A549 (cell line): ENCODE measurements around the gene UNC5B. TPM values are rescaled to one million over a fixed set of nuclear protein-coding genes. Genes with fewer than 3 reads are reported as not detected.

Experiments
- ATAC-seq, 2 experiments: fragments of 200-7000 bp in 1 of 2; fragments of >200 bp in 1 of 2; cut with Nextera tagmentation in 1 of 2; cut with Tn5 transposase in 1 of 2; 3 replicates each; pipeline versions ENCODE4 v1.8.0 to v1.9.1; 2018 to 2020; ENCODE audit warnings: mild to moderate bottlenecking in 1 of 2, moderate library complexity in 1 of 2
- CTCF ChIA-PET: fragments of 300-600 bp; sonication (Branson Sonifier 250); formaldehyde crosslinking; extraction: SDS; loops from one replicate; lab custom pipeline; 2021; ENCODE audit warnings: antibody characterized with exemption, inconsistent platforms; lab: Yijun Ruan, JAX
- POLR2A ChIA-PET: fragments of 350-600 bp; formaldehyde crosslinking; extraction: SDS; loops from one replicate; lab custom pipeline; 2021; ENCODE audit warnings: antibody characterized with exemption, inconsistent platforms; lab: Yijun Ruan, JAX
- DNase-seq, 2 experiments: peaks; one replicate each; pipeline versions ENCODE4 v3.0.0 to v3.0.0-alpha.2; 2011 to 2016; ENCODE audit warnings: low read depth in 1 of 2, low spot score in 1 of 2
- FAIRE-seq: peaks from 2 replicates; lab custom pipeline; 2011; peaks lifted over from hg19 to GRCh38; lab: Jason Lieb, UNC
- H3K27ac ChIP-seq, 2 experiments: fragments of >200 bp; sonication (Bioruptor Twin); formaldehyde crosslinking; 3 replicates each; pipeline ENCODE4 v1.5.1; 2016 to 2017
- H3K4me1 ChIP-seq: fragments of >200 bp; sonication (Bioruptor Twin); formaldehyde crosslinking; 3 replicates; pipeline ENCODE4 v1.6.1; 2016
- H3K4me2 ChIP-seq: fragments of >200 bp; sonication (Bioruptor Twin); formaldehyde crosslinking; 3 replicates; pipeline ENCODE4 v1.6.1; 2016
- H3K4me3 ChIP-seq: fragments of >200 bp; sonication (Bioruptor Twin); formaldehyde crosslinking; 3 replicates; pipeline ENCODE4 v1.5.1; 2016
- H3K9me3 ChIP-seq: fragments of >200 bp; sonication (Bioruptor Twin); formaldehyde crosslinking; 3 replicates; pipeline ENCODE4 v1.6.1; 2016
- CEBPB ChIP-seq, 2 experiments: fragments of >200 bp in 1 of 2; sonication (Bioruptor Twin) in 1 of 2; formaldehyde crosslinking in 1 of 2; IDR thresholded peaks; 2 replicates each; pipeline ENCODE4 v1.6.1; 2012 to 2016
- CHD2 ChIP-seq: fragments of 150-350 bp; IDR thresholded peaks from 2 replicates; pipeline ENCODE4 v1.6.1; 2014; ENCODE audit warnings: low read length; ENCODE audit not compliant: partially characterized antibody
- EHF ChIP-seq: fragments of 250-450 bp; sonication (Bioruptor Pico); IDR thresholded peaks from 2 replicates; pipeline ENCODE4 v1.5.0; 2020; ENCODE audit warnings: mild to moderate bottlenecking
- FOXS1 ChIP-seq: fragments of 250-450 bp; sonication (Bioruptor Pico); IDR thresholded peaks from 2 replicates; pipeline ENCODE4 v1.5.0; 2020; ENCODE audit warnings: mild to moderate bottlenecking, moderate library complexity
- GATA3 ChIP-seq: IDR thresholded peaks from 2 replicates; pipeline ENCODE4 v1.6.1; 2012; ENCODE audit warnings: borderline replicate concordance
- HES2 ChIP-seq: fragments of >200 bp; sonication (Bioruptor Twin); formaldehyde crosslinking; IDR thresholded peaks from 2 replicates; pipeline ENCODE4 v1.6.1; 2016
- HEYL ChIP-seq: fragments of 250-450 bp; sonication (Bioruptor Pico); IDR thresholded peaks from 2 replicates; pipeline ENCODE4 v1.8.0; 2021; ENCODE audit warnings: mild to moderate bottlenecking, moderate library complexity
- HOXA7 ChIP-seq: fragments of 250-450 bp; sonication (Bioruptor Pico); IDR thresholded peaks from 2 replicates; pipeline ENCODE4 v1.5.0; 2020; ENCODE audit warnings: mild to moderate bottlenecking, moderate library complexity
- HOXB13 ChIP-seq: fragments of 250-450 bp; sonication (Bioruptor Pico); IDR thresholded peaks from 2 replicates; pipeline ENCODE4 v1.5.0; 2020; ENCODE audit warnings: low read depth, mild to moderate bottlenecking, moderate library complexity
- JUN ChIP-seq, 2 experiments: fragments of >200 bp; sonication (Bioruptor Twin); formaldehyde crosslinking; IDR thresholded peaks; 2 replicates in 1 of 2; 3 replicates in 1 of 2; pipeline ENCODE4 v1.6.1; 2016 to 2017
- JUNB ChIP-seq: fragments of >200 bp; sonication (Bioruptor Twin); formaldehyde crosslinking; IDR thresholded peaks from 2 replicates; pipeline ENCODE4 v1.6.1; 2016
- KDM1A ChIP-seq: fragments of 200-600 bp; sonication (generic); IDR thresholded peaks from 2 replicates; pipeline ENCODE4 v1.6.1; 2016; ENCODE audit warnings: low read depth, mild to moderate bottlenecking
- KDM5A ChIP-seq: fragments of 200-600 bp; sonication (generic); IDR thresholded peaks from 2 replicates; pipeline ENCODE4 v1.6.1; 2016; ENCODE audit warnings: antibody characterized with exemption, mild to moderate bottlenecking
- NFE2L2 ChIP-seq: fragments of 150-350 bp; conservative IDR thresholded peaks from 2 replicates; pipeline ENCODE4 v1.6.1; 2014; ENCODE audit warnings: low read length
- PHF8 ChIP-seq: fragments of 200-600 bp; sonication (generic); IDR thresholded peaks from 2 replicates; pipeline ENCODE4 v1.6.1; 2016; ENCODE audit warnings: low read depth, mild to moderate bottlenecking, antibody characterized with exemption, moderate library complexity, borderline replicate concordance
- RAD21 ChIP-seq, 2 experiments: fragments of >200 bp in 1 of 2; sonication (Bioruptor Twin) in 1 of 2; formaldehyde crosslinking in 1 of 2; IDR thresholded peaks in 1 of 2; conservative IDR thresholded peaks in 1 of 2; 2 replicates in 1 of 2; 3 replicates in 1 of 2; pipeline ENCODE4 v1.6.1; 2012 to 2018; ENCODE audit warnings: inconsistent platforms in 1 of 2
- RARB ChIP-seq: fragments of 250-450 bp; sonication (Bioruptor Pico); IDR thresholded peaks from 2 replicates; pipeline ENCODE4 v1.8.0; 2021; ENCODE audit warnings: mild to moderate bottlenecking, moderate library complexity
- RCOR1 ChIP-seq: fragments of 150-350 bp; IDR thresholded peaks from 2 replicates; pipeline ENCODE4 v1.6.1; 2014; ENCODE audit warnings: antibody characterized with exemption, low read length, low read depth
- TFCP2L1 ChIP-seq: fragments of 250-450 bp; sonication (Bioruptor Pico); IDR thresholded peaks from 2 replicates; pipeline ENCODE4 v1.5.0; 2021; ENCODE audit warnings: mild to moderate bottlenecking
- ZC3H11A ChIP-seq: fragments of 450-650 bp; IDR thresholded peaks from 2 replicates; pipeline ENCODE4 v1.6.1; 2014; ENCODE audit warnings: antibody characterized with exemption, mild to moderate bottlenecking
- ZFP36 ChIP-seq: fragments of 450-650 bp; IDR thresholded peaks from 2 replicates; pipeline ENCODE4 v1.6.1; 2014; ENCODE audit warnings: borderline replicate concordance; ENCODE audit not compliant: partially characterized antibody
- WGBS: methylation state at CpG from one replicate; pipeline ENCODE4 v1.1.6; 2017; ENCODE audit errors: missing lambda C conversion rate; 5-methylcytosine and 5-hydroxymethylcytosine counted together
- polyA plus RNA-seq, 4 experiments: library from polyadenylated mRNA; depleted of rRNA in 3 of 4; stranded (reverse); fragments of >200 nt; fragmentation: RNase III in 1 of 4; extraction: RNeasy Plus Mini Kit Qiagen cat#74134 plus additional on column Dnase treatment in 1 of 4; gene quantifications; 2 replicates in 3 of 4; 3 replicates in 1 of 4; pipeline ENCODE4 v1.2.3, GENCODE V29; 2011 to 2017
- TF ChIP-seq, protein P1 (sequence below): fragments of >200 bp; sonication (Bioruptor Twin); formaldehyde crosslinking; IDR thresholded peaks from 3 replicates; pipeline ENCODE4 v1.5.1; 2016
- TF ChIP-seq, protein P2 (sequence below): IDR thresholded peaks from 2 replicates; pipeline ENCODE4 v1.6.1; 2012

The UNC5B gene
- polyA plus RNA-seq, 2 of the 4 experiments (the other 2 are of a cell fraction) = 0.14 to 1.0 TPM

DNA sequence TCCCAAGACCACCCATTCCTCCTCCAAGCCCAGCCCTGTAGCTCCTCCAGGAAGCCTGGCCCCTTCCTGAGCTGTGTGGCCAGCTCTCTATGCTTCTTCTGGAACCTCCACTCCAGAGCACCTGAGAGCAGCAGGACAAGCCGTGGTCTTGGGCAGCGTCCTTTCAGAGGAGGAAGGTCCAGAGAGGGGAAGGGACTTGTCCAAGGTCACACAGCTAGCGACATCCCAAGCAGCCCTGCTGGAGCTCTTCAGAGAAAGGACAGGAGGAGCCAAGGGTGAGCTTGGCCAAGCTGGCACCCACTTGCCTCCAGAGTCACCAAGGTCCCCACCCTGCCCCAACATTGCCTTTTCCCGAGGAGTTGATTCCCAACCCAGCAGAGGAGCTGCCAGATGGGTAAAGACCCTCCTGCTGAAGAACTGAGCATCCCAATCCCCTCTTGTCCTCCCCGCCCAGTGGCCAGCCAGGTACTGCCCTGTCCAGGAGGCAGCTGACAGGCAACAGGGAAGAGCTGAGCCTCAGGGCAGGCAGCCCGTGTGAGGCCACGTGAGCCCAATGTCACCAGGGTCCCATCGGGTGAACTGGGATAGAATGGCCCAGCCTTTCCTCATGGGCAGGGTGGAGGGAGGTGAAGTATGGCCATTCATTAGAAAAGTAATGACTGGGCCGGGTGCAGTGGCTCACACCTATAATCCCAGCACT, 46.2 kb downstream of the UNC5B start:
- ChIA-PET CTCF (interaction anchor here (1.0 to 2.6 kb wide), 9 partner anchors 9 to 500 kb away, joined by 3 to 11 read pairs (median 4); no protein-coding TSS in a partner anchor), POLR2A (no interaction called here)
- no peak overlapping the region for H3K27ac ChIP-seq
- no peak overlapping the region for H3K4me2 ChIP-seq
- FAIRE-seq (no peak), DNase-seq (no peak), ATAC-seq (no peak)
- H3K4me1 ChIP-seq = no peaks in the 10 kb centered on the region
- TF ChIP-seq, protein P1, sequence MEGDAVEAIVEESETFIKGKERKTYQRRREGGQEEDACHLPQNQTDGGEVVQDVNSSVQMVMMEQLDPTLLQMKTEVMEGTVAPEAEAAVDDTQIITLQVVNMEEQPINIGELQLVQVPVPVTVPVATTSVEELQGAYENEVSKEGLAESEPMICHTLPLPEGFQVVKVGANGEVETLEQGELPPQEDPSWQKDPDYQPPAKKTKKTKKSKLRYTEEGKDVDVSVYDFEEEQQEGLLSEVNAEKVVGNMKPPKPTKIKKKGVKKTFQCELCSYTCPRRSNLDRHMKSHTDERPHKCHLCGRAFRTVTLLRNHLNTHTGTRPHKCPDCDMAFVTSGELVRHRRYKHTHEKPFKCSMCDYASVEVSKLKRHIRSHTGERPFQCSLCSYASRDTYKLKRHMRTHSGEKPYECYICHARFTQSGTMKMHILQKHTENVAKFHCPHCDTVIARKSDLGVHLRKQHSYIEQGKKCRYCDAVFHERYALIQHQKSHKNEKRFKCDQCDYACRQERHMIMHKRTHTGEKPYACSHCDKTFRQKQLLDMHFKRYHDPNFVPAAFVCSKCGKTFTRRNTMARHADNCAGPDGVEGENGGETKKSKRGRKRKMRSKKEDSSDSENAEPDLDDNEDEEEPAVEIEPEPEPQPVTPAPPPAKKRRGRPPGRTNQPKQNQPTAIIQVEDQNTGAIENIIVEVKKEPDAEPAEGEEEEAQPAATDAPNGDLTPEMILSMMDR = no peak
- no peak for TF ChIP-seq CEBPB (IDR thresholded peaks at IDR 0.05)
- no peak for TF ChIP-seq HES2
- no peak for TF ChIP-seq RARB
- TF ChIP-seq HEYL (CRISPR knock-in tag) = no peak
- TF ChIP-seq RCOR1 = no peak
- TF ChIP-seq EHF (CRISPR knock-in tag) = no peak
- no peak for TF ChIP-seq TFCP2L1 (CRISPR knock-in tag)
- no peak for TF ChIP-seq ZC3H11A
- TF ChIP-seq HOXB13 (CRISPR knock-in tag) = no peak
- no peak for TF ChIP-seq ZFP36
- TF ChIP-seq RAD21 (conservative IDR thresholded peaks at IDR 0.05 in 1 of 2, IDR thresholded peaks at IDR 0.05 in 1 of 2) = no peak
- no peak for TF ChIP-seq JUN (IDR thresholded peaks at IDR 0.05)
- TF ChIP-seq FOXS1 (CRISPR knock-in tag) = no peak
- TF ChIP-seq PHF8 = no peak
- TF ChIP-seq, protein P2, sequence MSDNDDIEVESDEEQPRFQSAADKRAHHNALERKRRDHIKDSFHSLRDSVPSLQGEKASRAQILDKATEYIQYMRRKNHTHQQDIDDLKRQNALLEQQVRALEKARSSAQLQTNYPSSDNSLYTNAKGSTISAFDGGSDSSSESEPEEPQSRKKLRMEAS = no peak
- TF ChIP-seq HOXA7 (CRISPR knock-in tag) = no peak
- no peak for TF ChIP-seq JUNB
- no peak for TF ChIP-seq KDM5A
- H3K9me3 ChIP-seq = no peaks in the 10 kb centered on the region
- no peak overlapping the region for H3K4me3 ChIP-seq
- 36% methylated on average over 6 of the region's 9 CpGs for WGBS

GRCh38 chr10:71259282-71259681, 46.9 kb downstream of the UNC5B start:
- ChIA-PET POLR2A (no interaction called here), CTCF (interaction anchor here (0.9 to 2.7 kb wide), 8 partner anchors 8 to 333 kb away, joined by 3 to 15 read pairs (median 5); no protein-coding TSS in a partner anchor)
- Histone ChIP-seq H3K9me3 (no peaks in the 10 kb centered on the region), H3K27ac (no peak overlapping the region), H3K4me3 (no peak overlapping the region), H3K4me1 (no peaks in the 10 kb centered on the region), H3K4me2 (no peak overlapping the region)
- DNase-seq (no peak), ATAC-seq (no peak), FAIRE-seq (no peak)
- TF ChIP-seq CHD2 (no peak), NFE2L2 (no peak), KDM1A (no peak), ZC3H11A (no peak), KDM5A (no peak), RCOR1 (no peak), GATA3 (no peak)
- WGBS = 63% methylated on average over 7 of the region's 7 CpGs
